HG03469 (cell line): ENCODE measurements around the gene KDM2B.

Source experiments
- ATAC-seq: cut with Tn5 transposase; IDR thresholded peaks from one replicate; pipeline ENCODE4 v1.9.1; 2021; ENCODE audit warnings: mild to moderate bottlenecking, moderate library complexity, moderate number of reproducible peaks; ENCODE audit not compliant: unreplicated experiment

KDM2B gene

DNA sequence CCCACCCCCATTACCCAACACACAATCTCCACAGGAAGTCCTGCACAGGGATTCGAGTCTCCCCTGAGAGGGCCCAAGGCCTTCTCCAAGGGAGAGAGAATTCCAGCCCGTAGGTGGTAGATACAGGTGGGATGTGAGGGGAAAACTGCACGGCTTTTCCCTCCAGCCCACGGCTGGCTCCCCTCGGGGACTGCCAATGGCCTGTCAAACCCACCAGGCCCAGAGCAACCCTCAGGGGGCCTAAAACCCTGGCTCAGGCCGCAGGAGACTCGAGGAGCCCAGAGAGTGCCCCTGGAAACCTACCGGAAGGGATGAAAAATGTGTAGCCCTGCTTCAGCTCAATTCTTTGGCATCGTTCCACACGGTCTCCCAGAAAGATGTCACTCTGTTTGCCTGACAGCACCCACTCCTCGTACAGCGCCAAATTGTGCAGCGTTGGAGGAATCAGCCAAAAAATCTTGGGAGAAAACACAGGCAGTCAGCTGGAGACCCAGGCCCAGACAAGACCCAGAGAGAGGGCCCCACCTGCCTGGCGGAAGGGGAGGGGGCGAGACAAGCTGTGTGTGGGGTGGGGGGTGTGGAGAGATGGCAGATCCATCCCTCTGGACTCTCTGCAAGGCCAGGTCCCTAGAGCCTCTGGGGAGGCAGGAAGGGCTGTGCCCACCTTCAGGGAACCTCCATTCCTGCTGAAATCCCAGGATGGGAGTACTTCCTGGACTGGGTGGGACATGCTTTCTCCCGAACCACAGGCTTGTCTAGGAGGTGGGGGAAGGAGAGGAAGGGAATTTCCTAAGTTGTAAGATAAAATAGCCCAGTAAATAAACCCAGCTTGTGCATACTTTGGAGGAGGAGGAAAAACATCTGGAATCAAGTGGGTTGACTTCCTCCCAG, 48.1 kb downstream of the KDM2B start:
- ATAC-seq: no peak

DNA sequence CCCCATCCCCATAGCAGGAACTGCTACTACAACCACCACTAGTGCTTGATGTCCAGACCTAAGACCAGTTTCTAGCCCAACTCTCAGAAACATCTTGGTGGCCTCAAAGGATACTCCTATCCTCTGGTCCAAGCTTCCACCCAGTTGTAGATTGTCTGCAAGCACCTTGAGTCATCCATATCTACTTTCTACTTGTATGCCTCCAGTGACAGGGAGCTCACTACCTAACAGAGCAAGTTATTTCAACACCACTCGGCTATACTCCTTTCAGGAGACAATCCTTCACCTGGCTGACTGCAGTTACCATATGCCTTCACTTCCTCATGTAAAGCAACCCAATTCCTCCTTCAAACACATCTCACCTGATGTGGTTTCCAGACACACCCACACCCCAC, 49.5 kb downstream of the KDM2B start:
- no peak for ATAC-seq

DNA sequence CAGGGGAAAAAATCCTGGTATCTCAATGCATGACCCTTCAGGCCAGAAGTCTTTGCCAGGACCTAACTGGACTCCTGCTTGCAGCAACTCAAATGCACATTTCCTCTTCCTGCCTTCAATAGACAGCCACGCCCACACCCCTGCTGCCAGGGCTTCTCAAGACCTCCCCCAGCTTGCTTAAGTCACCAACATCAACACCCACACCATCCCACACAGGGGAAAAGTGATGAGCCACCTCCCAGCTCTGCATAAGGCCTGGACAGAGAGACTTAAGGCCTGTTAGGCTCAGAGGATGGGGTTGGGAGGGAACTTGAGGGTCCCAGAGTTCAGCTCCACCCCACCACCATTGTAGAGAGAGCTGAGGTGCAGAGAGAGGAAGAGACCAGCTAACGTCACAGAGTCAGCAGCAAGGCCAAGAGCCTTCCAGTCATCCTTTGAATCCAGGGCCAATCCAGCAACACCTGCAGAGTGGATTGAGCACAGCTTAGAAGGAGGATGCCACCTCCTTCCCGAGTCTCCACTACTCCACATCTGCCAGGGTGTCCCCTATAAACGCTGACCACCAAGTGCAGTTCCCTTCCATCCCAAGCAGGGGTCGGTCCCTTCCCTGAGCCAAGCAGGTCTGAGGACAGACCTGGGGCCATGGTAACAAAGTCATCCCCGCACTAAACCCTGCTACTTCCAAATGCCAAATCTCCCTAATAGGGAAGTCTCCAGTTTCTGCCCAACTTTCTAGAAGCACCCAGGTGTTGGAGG, 50.0 kb downstream of the KDM2B start:
- no peak for ATAC-seq

DNA sequence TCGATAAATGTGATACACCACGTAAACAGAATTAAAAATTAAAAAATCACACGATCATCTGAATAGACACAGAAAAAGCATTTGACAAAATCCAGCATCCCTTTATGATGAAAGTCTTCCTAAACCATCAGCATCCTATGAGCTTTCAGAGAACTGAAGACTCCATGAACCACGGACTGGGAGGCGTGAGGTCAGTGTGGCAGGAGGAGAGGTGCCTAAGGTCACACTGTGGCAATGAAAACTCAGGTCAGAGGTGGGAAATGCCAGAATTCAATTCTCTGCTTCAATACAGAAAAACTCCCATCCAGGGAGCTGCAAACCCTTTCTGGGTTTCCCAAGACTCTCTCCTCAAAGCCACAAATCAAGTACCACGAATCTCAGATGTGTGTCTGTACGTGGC, 51.6 kb downstream of the KDM2B start:
- no peak for ATAC-seq

DNA sequence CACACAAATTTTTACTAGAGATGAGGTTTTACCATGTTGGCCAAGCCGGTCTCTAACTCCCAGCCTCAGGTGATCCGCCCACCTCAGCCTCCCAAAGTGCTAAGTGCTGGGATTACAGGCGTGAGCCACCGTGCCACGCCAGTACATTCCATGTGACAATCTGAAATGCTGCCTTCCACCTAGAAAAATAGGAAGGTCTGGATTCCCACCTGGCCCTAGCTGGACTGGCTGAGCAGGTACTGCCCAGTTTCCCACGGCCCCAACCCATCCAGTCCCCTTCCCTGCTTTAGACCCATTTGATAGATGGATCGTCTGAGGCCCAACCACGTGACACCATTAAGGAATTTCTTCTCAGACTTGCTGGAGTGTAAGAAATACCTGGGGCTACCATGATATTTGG, 55.4 kb downstream of the KDM2B start:
- ATAC-seq: no peak

DNA sequence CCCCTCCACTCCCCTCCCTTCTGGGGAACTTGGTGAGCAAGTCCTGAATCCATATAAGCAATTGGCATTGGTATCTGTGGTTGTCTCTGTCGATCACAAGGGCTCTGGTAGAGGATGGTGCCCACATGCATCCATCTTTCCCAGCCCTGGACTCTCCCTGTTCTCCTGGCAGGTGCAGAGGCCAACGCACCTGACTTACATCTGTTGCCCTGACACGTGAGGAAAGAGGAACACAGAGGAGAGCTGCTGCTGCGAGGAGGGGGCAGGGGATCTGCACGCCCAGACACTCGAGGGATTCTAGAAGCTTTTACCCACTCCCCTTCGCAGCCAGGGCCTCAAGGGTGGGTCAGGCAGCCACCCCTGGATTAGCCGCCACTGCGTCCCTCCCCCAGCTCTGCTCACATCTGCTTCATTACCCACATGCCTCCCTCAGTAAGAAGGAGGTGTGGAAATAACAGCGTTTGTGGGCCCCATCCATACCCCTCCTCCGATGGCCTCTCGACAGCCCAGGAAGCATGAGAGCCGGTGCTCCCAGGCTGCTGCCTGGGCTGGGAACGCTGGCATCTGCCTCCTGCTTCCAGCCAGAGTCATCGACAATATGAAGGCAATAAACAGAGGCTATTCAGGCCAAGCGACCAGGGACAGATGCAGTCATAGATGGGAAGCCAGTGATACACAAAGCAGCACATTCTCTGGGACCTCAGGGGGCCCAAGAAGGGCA, 56.5 kb downstream of the KDM2B start:
- no peak for ATAC-seq

DNA sequence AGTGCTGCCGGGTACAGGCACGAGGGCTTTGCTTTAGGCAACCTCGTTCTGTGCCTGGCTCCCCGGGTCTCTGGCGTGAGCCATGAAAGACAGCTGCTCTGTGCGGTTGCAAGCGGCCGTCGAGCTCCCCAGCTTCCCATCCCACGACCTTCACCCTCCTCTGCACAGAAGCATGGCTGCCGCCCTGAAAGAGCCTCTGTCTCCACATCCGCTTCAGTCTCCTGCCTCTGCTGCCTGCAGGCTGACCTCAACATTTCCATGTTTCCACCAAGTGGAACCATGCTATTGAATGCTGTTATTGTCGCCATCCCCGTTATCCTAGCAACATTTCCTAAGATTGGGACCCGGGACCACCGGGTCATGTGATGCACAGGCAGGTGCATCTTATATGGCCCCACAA, 57.1 kb downstream of the KDM2B start:
- ATAC-seq: no peak

DNA sequence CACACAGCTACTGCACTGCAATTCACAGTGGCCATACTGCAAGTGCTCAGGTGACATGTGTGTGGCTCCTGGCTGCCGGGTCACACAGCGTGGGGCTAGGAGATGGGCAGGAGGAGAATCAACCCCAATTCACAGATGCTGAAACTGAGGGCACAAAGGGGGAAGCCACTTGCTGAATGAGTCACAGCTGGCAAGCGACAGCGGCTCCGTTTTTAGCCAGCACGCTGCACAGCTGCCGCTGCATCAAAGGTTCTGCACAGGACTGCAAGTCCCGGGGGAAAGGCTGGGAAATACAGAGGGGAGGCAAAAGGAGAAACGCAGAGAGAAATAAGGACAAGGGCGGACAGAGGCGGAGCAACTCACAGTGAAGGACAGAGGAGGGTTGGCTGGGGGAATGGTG, 57.9 kb downstream of the KDM2B start:
- peak; percentile 34 for ATAC-seq

DNA sequence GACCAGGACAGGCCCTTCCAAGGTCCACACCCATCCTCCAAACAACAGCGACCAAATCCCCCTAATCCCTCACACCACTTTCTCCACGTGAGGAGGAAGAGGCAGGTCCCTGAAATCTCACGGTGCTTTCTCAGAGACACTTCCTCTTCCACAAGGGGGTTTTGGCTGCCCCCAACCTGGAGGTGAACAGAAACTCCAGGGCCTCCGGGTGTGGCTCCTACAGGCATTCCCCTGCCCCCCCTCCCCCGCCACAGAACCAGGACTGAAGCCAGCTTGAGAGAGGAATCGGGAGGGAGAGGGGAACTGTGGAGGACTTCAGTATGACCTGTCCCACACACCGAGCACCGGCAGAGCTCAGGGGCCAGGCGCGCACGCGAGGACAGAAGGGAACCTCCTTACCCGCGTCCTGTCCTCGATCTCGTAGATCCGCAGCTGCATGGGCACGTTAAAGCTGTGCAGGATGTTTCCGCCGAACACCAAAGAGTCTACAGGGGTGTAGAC, 60.2 kb downstream of the KDM2B start:
- no peak for ATAC-seq

DNA sequence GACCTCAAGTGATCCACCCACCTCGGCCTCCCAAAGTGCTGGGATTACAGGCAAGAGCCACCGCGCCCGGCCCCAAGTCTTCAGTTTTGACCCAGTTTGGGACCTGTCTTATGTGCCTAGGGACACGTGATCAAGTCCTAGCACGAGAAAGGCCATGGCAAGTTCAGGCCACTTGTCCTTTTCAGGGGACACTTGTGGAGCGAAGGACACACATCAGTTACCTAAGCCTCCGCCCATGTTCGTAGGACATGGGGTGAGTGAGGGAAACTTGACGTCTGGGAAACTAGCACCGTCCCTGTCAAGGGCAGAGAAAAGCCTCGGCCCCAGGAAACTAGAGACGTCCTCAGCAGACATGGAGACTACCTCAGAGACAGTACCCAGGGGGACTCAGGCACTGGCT, 60.7 kb downstream of the KDM2B start:
- no peak for ATAC-seq

DNA sequence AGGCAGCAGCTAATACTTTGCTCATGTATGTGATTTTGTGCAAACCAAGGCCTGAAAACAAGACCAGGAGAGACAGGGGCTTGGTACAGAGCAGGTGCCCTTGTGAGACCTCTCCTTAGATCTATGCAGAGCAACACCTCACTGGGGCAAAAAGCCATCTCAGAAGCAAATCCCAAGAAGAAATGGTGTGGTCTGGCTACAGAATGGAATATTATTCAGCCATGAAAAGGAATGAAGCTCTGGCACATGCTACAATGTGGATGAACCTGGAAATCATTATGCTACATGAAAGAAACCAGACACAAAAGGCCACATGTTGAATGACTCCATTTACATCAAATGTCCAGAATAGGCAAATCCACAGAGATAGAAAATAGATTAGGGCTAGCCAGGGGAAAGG, 61.6 kb downstream of the KDM2B start:
- no peak for ATAC-seq

DNA sequence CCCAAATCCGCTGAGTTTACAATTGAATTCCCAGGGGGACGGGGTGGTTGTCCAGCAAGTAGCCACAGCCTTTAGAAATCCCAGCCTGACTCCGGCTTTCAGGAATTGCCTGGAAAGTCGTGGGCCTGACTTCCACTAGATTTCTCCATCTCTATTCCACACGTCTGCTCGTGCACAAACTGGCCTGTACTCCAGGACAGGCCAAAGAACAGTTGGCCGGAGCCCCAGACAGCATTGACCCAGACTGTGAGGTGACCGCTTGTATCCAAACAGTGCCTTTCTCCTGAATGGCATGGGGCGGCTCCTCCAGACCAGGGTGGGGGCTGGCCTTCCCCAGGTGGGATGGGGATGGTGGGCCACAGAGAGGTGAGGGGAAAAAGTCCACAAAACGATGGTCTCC, 62.2 kb downstream of the KDM2B start:
- no peak for ATAC-seq

DNA sequence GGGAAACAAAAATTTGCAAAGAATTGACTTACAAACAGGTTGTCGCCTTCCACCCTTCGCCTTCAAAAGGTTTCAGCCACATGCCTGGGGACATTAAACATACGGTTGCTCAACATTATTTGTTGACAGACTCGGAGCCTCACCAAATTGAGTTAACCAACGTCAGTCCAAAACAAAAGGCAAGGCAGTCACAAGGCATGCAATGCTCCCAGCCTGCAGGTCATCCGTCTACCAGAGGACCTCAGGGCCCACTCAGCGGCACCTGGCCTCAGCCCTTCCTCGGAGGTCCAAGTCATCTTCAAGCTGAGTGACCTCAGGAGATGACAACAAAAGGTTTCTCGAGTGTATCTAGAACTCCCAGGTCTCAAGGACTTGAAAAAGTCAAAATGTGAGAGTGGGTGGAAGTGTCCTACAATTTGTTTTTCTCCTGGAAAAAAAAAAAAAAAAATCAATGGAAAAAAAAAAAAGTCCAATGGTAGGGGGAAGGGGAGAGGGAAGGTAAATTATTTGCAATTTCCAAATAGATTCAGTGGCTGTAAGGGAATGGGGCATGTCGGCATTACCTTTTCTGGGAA, 64.3 kb downstream of the KDM2B start:
- no peak for ATAC-seq

DNA sequence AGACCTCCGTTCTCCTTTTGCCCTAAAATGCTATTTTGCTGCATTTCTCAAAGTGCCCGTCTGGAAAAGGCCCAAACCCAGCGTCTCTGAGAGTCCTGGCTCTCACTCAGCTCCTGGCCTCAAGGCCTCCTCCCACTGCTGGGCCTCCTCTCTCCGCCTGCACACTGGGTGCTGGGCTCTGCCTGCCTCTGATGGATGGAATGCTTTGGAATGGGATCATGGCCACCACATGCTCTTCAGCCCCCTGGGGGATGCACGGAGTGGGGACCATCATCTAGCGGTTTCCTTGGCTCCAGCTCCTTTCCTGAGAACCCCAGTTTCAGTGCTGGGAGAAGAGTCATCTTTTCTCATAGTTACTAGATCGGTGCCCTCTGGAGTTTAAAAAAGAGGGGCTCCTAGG, 65.2 kb downstream of the KDM2B start:
- ATAC-seq: no peak

DNA sequence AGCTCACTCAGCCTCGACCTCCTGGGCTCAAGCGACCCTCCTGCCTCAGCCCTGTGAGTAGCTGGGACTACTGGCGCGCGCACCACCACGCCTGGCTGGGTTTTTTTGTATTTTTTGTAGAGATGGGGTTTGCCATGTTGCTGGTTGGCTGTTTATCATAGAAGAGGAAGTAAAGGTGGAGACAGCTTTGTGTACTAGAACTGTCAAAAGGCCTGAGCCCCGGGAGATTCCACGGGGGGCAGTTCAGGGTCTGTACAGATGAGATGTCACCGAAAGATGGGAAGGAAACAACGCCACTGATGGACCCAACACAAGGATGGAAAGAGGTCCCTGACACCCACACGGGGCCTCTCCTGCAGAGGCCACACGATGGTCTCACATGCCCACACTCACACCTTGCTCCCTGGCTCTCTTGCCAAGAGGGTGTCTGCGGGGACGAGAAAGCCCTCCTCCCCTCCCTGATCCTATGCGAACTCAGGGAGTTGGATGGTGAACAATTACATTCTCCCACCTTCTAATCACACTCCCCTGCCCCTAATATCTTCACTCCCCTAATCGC, 66.6 kb downstream of the KDM2B start:
- ATAC-seq: no peak

DNA sequence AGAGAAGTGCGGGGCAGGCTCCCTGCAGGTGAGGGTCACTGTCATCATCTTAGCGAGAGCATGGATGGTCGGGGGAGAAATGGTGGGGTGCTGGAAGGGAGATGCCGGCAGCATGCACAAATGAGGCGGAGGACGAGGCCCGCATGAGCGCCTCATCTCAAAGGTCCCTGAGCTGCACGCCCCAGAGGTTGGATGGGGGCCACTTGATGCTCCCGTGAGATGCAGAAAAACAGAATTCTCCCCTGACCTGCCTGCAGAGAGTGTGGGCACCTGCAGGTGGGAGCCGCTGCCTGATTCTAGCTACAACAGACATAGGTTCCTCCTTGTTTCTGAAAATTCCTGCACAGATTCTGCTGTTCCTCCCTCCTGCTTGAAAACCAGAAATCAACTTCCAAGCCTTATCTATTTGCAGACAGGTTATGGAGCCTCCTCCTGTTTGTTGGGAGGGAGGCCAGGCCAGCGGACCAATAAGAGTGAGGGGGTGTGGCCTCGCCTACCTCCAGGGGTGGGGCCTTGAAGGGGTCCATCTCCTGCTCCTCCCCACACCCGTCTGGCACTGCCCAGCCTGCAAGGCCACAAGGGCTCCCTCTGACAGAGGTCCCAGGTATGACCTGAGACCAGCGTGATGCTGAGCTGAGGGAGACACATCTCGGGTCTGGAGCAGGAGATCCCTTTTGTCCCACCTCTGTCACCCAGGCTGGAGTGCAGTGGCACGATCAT, 67.2 kb downstream of the KDM2B start:
- ATAC-seq: no peak

DNA sequence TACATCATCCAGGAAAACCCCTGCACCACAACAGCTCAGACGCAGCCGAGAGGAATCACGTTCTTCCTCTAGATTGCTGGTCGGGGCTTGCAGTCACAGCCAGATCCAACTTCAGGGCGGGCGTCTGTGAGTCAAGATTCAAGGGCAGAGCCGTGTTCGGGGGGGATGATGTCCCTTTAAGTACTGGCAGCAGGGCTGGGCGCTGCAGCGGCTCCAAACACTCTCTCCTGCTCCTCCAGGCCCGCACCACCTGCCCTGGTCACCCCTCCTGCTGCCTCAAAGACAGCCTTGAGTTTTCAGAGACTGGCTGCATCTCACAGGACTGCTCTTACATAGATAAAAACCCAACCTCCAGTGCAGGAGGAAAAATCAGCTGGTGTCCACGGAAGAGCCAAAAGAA, 68.3 kb downstream of the KDM2B start:
- ATAC-seq: no peak

DNA sequence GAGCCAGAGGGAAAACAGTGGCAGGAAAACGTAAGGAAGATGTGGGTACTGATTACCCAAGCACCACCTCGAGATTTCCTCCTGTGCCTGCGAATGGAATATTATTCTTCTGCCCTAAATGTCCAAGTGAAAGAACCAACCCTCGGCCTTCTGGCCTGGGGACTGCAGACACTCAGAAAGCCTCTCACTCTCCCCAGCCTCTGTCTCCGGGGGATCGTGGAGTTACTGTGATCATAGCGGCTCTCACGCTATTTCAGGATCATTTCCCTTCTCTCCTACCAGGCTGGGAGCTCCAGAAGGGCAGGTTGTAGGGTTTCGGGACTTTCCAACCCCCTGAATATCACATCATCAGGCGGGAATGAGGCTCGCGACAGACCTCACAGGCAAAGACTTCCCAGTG, 68.9 kb downstream of the KDM2B start:
- ATAC-seq: no peak

DNA sequence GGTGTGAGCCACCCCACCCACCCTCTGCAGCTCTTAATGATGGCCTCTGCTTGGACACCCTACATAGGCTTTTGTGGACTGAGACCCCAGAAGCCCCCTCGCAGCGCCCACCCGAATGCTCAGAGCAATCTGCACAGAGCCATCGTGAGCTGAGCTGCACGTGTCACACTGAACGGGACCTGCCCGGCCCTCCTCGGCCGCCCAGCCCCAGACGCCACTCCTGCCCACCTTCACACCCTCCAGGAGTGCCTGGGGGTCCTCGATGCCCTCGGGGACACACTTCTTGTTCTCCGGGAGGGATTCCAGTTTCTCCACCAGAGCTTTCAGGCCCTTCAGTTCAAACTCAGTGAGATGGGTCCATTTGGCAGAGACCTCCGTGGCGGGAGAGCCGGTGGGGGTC, 71.5 kb downstream of the KDM2B start:
- ATAC-seq: no peak

DNA sequence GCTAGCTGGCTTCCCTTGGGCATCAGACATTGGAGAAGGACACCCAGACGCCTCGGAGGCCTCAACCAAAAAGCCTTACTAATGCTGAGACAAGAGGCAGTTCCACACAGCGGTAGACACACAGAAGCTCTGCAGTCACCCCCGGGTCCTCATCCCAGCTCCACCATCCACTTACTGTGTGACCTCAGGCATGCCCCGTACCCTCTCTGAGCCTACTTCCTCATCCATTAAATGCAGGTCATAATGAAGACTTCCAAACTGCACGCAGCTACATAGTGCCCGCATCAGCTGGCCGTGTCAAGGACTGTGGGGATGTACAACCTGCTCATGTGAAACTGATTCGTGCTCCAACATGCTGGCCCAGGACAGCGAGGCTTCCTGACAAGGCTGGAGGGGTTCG, 72.3 kb downstream of the KDM2B start:
- ATAC-seq: no peak
